IPS DF 19.7 (cell line): ENCODE data around the gene ADCY5.

Experiments
- DNase-seq: peaks from one replicate; pipeline ENCODE4 v3.0.0-alpha.2; 2013; ENCODE audit warnings: low read depth, low spot score

The ADCY5 gene

GRCh38 chr3:123342631-123343080 lies 106.2 kb downstream of the ADCY5 start:
- DNase-seq, result no peak

DNA sequence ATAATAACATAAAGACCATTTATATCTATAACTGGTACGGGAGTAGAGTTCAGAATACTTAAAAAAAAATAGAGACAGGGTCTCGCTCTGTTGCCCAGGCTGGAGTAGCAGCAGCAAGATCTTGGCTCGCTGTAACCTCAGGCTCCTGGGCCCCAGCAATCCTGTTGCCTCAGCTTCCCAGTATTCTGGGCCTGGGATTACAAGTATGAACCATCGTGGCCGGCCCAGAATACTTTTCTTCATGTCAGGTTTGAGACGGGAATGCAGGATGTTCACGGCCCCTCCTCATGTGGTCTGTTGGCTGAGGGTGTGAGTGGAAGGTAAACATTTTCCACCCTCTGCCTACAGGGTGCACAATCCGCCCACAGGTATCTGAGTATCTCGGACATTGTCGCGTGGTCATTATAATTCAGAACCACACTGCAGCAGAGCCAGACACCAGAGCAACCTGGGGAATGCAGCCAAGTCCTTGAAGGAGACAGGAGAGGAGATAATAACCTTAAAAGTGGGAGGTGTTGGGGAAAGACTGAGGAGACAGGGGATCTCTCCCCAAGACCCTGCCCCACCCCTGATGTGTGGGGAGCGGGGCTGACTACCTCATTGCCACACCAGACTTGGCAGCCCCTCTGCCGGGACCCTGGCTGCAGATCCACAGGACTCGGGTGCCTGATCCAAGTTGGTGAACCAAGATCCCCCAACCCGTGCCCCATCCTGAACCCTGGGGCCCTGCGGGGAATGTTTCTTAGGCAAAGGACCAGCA lies 106.8 kb downstream of the ADCY5 start:
- no peak for DNase-seq

DNA sequence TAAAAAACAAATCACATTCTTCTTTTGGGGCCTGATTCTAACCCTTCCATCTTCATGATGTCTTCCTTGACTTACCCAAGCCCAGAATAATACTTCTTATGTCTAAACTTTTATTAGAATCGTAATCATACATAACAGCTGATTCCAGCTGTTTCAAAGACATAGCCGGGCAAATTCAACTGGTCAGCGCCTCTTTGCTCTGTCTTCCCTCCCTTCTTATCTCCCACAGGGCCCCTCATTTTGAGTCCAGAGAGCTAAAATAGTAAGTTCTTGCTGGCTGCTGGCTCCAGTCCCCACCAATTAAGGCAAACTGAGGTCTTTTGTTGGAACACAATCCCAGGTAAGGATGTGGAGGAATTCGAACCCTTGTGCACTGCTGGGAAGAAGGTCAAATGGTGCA lies 108.6 kb downstream of the ADCY5 start:
- no peak for DNase-seq

DNA sequence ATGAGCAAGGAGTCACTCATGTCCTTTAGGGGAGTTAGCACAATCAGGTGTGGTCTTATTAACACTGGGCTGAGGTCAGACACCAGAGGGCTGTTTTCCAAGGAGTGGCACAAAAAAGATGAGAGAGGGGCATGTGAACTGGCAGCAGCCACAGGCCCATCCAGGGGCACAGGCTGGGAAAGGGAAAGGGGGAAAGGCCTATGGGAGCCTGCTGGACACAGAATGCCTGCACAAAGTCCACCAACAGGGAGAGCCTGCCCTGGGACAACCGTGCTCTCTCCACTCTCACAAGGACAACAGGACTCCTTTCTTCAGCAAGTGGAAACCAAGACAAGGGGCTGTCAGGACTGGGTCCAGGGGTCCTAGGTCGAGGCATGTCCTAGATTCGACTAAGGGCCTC lies 109.6 kb downstream of the ADCY5 start:
- no peak for DNase-seq

GRCh38 chr3:123338620-123339061 lies 110.2 kb downstream of the ADCY5 start:
- no peak for DNase-seq

DNA sequence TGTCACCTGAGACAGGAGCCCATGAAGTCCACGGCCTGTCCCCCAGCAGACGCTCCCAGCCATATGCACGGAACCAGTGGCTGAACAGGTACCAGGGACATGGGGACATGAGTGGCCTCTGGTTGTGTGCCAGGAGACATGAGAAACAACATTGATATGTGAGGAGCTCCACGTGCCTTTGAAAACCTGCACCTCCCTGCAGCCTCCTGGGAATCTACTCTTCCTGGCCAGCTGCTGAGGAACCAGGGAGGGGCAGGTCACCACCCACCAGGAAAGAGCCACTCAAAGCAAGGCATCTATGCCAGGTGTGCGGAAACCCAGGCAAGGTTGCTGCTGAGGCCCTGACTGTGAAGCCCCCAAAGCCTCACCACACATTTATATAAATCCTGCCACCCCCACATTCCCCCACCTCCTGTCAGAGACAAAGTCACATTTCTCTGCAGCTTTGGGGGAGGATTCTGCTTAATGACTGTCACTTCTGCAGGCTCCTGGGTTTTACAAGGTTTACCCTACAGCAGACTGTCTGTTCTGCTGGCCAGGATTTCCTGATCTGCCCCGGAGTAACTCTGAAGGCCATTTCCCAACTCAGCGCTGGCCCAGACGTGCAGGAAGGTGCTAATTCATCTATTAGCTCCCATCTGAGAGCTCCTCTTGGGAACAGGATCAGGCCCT lies 110.8 kb downstream of the ADCY5 start:
- DNase-seq, result no peak

- no peak for DNase-seq
Observed at GRCh38 chr3:123337226-123337625, 111.7 kb downstream of the ADCY5 start.

DNA sequence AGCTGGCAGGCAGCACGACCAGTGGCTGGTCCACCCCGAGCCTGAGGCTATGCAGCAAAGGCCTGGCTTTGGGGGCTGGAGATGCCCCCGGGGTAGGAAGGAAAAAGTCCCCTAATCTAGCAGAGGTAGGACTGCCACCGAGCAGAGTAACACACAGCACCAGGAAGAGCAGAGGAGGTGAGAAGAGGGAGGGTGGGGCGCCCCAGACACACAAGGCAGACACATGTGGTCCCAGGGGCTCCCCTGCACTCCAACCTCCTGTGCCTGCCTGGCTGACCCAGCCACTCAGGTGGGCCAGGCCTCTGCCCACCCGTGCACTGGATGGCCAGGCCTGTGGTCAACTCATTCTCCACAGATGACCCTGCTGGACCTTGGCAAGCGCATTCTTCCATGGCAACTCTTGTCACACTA lies 112.4 kb downstream of the ADCY5 start:
- no peak for DNase-seq

GRCh38 chr3:123336001-123336400 lies 112.9 kb downstream of the ADCY5 start:
- DNase-seq, result no peak

DNA sequence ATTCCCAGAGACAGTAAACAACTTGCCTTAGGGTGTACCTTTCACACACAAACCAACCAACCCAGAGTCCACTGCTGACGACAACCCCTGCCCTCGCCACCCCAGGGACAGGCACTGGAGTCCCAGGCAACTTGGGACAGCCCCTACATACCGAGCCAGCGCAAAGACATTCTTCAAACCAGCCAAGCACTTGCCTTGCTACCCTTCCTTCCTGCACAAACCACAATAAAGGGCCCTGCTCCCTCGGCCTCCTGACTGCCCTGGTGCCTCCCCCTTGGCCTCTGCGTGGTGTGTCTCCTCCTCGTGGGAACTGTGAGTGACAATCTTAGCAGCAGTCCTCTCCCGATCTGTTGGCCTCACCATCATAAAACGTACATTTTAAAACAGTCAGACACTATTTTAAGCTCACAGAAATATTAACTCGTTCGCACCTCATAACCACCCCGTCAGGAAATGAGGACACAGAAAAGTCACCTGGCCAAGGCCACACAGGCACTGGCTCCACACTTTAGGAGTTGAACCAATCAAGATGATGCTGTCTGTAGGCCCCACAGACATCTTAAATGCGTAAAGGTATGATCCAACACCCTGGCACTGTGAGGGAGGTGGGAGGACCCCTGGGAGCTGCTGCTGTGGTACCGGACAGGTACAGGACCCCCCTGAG lies 113.8 kb downstream of the ADCY5 start:
- no peak for DNase-seq

DNA sequence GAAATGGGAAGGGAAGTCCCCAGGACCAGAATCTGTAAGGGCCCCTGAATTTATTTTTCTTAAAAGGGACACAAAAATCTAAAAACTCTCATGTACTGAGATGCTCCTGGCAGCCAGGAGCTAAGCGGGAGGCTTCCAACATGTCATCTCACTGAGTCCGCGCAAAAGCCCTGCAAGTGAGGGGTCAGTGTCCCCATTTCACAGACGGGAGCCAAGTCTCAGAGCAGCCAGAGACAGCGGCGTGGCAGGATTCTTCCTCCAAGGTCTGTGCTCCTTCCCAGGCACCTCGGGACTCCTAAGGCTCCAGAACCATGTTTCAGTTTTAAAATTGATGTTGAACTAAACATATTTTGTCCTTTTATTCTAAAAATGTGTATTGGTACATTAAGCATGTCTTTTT lies 114.8 kb downstream of the ADCY5 start:
- no peak for DNase-seq

GRCh38 chr3:123333401-123333800 lies 115.5 kb downstream of the ADCY5 start:
- DNase-seq, result no peak

DNA sequence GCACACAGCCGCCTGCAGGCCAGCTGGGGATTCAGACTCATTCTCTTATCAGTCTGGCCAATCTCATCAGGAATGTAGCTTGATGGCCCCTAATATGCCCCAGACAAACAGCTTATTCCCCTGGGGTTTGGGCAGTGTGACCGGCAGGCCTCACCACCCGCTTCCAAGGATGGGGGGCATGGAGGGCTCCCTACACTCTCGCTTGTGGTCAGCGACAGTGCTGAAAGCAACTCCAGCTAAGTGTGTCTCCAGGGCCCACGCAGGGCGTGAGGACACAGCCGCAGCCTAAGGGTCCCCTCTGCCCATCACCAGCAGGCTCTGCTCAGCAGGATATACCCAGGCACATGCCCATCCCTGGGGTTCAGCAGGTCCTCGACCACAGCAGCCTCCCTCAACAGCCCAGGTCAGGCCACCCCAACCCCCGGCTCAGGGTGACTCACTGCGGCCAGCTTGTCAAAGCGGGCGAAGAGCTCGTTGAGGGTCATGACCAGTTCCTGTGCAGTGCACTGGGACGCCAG lies 116.7 kb downstream of the ADCY5 start:
- DNase-seq, result no peak

- no peak for DNase-seq
Observed at GRCh38 chr3:123331651-123332050, 117.2 kb downstream of the ADCY5 start.

- no peak for DNase-seq
Observed at GRCh38 chr3:123331006-123331405, 117.9 kb downstream of the ADCY5 start.

GRCh38 chr3:123330441-123330991 lies 118.4 kb downstream of the ADCY5 start:
- DNase-seq, result no peak

DNA sequence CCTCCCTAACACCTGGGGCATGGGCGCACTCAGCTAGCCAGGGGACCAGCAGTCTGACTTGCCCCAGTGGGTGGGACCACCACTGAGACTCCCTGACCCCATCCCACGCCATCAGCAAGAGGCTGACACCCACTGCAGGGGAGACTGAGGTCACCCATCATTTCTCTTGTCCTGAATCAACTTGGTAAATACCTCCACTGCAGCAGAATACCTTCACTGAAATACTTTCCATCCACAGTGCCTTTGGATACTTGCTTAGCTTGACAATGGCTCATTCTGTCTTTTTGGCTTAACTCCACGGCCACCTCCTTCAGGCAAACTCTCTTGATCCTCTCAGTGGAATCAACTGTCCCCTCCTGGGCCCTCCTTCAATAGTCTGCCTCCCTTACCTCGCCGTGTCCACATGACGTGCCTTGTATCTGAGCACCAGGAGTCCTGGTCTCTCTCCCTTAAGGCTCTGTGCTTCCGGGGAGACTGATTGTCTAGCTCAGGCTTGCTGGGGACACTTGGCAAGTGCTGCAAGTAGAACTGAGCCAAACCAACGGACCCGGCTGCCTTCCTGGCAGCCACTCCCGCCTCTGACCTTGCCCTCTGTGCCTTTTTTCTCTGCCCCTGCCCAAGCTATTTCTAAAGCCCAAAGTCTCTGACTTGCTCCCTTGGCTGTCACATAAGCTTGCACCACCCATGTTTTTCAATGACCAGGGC lies 119.1 kb downstream of the ADCY5 start:
- no peak for DNase-seq

- no peak for DNase-seq
Observed at GRCh38 chr3:123328851-123329635, 119.8 kb downstream of the ADCY5 start.

DNA sequence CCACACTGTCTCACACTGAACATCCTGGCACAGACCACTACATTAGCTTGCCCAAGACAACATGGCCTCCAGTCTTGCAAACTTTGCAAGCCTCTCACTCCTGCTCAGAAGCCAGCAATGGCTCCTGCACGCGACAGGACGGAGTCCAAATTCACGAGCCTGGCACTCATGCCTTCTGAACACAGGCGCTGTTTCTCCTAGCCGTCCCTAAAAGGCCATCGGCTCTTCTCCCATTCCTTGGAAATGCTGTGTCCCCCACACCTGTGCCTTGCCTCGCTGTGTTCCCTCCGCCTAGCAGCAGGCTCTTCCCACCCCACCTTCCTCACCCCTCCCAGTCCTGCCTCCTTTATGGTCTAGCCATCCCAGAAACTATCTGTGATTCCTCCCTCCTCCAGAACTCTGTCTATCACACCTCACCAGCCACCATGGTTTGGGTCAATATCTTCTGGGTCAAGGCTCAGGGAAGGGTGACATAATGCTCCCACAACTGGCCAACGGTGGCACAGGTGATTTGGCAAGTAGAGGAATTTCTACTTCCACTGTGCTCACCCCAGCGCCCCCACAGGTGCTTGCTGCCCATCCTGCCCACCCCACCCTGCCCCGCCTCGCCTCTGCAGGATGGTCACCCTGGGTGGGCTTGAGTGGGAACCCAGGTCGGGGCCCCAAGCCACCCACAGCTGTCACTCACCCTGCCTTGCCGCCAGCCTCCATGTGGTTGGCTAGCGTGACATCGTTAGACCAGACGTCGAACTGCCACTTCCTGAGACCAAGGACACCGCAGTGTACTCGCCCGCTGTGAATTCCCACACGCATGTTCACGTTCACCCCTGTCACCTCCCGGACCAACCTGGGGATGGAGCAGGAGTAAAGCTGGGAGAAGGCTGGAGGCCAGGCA lies 120.7 kb downstream of the ADCY5 start:
- DNase-seq, result no peak

- DNase-seq, result no peak
Observed at GRCh38 chr3:123327480-123327879, 121.4 kb downstream of the ADCY5 start.
